Medulla oblongata (tissue), 1 donor: Measurements from ENCODE around the gene CALHM1.
A peak's percentile ranks its signal among the peaks of the same experiment; 100 is the strongest.
"Not testable (repeated sequence)": the region's sequence is repeated elsewhere in the genome, so short reads cannot be mapped to it uniquely, and the experiment has no call there.

Source experiments
- DNase-seq: peaks from one replicate; pipeline ENCODE4 v3.0.0-alpha.2; 2015; ENCODE audit errors: extremely low spot score

The CALHM1 gene

DNA sequence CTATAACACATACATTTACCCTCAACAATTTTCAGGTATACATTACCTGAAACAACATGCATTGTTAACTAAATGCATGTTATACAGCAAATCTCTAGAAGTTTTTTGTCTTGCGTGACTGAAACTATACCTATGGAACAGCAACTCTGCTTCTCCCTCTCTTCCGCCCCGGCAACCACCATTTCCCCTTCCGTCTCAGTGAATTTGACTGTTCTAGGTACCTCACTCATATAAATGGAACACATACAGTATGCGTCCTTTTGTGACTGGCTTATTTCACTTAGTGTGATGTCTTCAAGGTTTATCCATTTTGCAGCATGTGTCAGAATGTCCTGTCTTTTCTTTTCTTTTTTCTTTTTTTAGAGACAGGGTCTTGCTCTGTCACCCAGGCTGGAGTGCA is 29.1 kb downstream of the CALHM1 start:
- DNase-seq, result no peak

DNA sequence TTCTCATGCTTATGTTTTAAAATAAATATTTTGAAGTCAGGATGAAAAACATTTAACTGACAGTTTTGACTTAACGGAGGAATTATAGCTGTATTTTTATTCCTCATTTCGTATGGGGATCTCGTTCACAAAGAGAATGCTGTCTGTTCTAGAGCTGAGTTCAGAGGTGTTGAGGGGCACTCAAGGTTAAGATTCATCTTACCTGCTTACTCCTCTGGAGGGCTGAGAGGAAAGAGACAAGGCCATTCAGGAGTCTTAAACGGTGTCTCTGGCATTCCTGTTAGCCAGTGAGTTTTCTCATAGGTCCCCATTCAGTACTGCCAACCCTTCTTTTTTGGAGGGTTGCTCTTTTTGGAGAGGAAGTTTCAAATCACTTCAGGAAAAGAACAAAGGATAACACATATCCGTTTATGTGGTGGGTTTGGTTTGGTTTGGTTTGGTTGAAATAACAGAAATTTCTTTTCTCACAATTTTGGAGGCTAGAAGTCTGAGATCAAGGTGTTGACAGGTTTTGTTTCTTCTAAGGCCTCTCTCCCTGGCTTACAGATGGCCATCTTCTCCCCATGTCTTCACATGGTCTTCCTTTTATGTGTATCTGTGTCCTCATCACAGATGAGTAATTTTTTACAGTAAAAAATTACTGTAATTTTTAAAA is 29.6 kb downstream of the CALHM1 start:
- DNase-seq, result no peak

DNA sequence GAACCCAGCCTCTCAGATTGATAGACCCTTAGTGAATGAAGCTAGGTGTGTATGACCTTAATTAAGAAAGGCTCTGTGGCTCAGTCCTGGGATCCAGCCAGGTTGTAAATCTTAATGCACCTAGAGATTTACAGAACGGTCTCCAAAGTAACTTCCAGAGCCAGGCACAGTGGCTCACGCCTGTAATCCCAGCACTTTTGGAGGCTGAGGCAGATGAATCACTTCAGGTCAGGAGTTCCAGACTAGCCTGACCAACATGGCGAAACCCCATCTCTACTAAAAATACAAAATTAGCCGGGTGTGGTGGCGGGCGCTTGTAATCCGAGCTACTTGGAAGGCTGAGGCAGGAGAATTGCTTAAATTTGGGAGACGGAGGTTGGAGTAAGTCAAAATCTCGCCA is 30.8 kb downstream of the CALHM1 start:
- DNase-seq, result no peak

DNA sequence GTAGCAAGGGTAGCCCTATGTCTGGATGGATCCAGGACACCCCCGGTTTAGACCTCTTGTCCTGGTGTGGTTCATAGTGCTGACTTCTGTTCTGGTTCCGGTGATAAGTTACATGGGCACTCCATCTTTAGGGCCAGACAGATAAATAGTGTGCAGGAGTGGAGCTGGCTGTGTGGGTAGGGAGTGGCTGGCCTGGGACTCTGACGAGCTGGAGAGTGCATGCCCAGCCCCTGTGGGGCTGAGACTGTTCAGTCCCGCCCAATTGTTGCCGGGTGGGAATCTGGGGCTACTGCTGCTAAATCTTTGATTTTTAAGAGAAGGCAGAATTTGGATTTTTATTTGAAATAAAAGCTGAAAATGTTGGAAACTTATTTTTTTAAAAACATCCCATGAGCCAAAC is 35.0 kb downstream of the CALHM1 start:
- DNase-seq, result no peak

DNA sequence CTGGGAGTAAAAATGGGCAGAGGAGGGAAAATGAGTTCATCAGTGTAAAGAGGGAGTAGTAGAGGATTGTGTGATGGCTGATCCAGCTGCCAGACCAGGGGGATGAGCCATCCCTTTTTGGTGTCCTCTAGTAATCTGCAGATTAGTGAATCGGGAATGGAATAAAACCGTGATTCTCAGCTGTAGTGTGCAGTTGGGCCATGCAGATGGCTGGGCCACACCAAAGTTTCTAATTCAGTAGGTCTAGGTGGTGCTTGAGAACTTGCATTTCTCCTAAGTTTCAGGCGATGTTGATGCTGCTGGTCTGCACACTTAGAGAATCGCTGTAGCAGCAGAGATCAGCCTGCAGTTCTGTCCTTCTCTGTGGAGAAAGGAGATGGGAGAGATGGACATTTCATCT is 39.6 kb downstream of the CALHM1 start:
- no peak for DNase-seq

DNA sequence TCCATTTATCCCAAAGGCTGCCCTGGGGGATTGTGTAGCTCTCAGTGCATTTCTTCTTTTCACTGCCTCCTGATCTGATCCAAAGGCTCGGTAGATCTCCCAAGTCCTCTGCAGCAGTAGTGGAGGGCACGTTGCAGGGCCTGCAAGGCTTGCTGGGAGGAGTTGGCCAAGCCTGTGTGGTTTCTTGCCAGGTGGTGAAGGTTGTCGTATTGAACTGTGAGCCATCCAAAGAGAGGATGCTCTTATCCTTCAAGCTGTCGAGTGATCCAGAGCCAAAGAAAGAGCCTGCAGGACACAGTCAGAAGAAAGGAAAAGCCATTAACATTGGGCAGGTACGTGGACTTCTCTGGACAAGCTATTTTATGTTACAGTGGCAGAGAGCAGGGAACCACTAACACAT is 41.1 kb downstream of the CALHM1 start:
- no peak for DNase-seq

DNA sequence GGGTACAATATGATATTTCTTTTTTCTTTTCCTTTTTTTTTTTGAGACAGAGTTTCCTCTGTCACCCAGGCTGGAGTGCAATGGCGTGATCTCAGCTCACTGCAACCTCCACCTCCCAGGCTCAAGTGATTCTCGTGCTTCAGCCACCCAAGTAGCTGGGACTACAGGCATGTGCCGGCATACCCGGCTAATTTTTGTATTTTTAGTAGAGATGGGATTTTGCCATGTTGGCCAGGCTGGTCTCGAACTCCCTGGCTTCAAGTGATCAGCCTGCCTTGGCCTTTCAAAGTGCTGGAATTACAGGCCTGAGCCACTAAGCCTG is 41.6 kb downstream of the CALHM1 start:
- DNase-seq, result not testable (repeated sequence)

DNA sequence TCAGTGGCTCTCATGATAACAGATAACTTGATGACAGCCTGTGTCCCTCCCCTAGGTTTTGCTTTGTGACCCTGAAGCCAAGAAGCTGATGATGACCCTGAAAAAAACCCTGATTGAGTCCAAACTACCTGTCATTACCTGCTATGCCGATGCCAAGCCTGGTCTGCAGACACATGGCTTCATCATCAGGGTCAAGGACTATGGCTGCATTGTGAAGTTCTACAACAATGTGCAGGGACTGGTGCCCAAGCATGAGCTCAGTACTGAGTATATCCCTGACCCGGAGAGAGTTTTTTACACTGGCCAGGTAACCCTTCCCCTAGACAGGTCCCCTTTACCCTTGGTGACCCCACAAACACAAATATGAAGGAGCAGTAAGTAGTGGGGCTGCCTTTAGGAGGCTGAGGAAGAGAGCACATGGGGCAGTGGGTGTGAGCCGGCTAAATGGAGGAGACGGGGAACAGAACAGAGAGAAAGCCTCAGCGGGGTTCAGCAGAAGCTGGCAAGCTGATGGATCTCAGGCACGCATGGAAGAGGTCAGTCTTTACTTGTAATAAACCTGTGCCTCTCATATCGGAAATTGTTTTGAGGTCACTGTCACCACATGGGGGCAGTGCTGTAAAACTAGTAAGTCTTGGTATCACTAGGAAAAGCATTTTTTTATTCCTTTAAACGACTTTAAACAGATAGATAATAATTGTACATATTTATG is 42.1 kb downstream of the CALHM1 start:
- peak; percentile 77 for DNase-seq

DNA sequence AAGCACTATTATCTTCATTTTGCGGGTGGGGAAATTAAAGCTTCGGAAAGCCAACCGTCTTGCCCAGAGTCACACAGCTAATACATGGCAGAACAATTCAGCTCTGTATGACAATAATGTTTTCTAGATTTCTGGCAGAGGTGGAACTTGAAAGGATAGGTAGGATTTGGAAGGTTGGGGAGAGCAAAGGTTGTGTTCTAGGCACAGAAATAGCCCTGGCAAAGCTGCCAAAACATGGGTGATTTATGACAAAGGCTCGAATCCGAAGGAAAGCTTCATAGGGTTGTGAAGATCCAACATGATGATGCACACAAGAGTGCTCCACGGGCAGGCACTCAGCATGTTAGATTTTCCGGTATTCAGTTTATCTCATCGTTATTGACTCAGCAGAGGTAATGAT is 43.1 kb downstream of the CALHM1 start:
- no peak for DNase-seq

DNA sequence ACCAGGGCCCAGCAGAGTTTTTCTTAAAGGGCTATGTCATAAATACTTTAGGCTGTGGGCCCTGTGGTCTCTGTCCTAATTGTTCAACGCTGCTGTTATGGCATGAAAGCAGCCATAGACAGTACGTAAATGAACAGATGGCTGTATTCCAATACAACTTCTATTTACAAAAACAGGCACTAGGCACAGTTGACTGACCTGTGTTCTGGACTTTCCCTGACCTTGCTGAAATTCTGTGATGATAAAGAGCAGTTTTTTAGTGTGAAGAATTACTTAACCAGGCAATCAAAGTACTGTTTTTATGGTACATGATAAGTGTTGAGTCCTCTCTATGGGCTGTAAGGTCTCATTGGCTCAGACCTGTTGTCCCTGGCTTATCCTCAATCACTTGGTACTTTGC is 45.1 kb downstream of the CALHM1 start:
- no peak for DNase-seq
